Osteocyte (in vitro differentiated cells): Measurements from ENCODE around the gene SEC63. TPM values are rescaled to one million over a fixed set of nuclear protein-coding genes. Genes with fewer than 3 reads are reported as not detected.
"Not testable (repeated sequence)": the region's sequence is repeated elsewhere in the genome, so short reads cannot be mapped to it uniquely, and the experiment has no call there.

ENCODE experiments used
- DNase-seq: peaks from one replicate; pipeline ENCODE4 v3.0.0; 2021; ENCODE audit warnings: mixed read lengths; ENCODE audit not compliant: unreplicated experiment; ENCODE audit errors: extremely low spot score
- H3K27ac Mint-ChIP-seq: one replicate; pipeline ENCODE4 v1.8.0; 2021; ENCODE audit warnings: mild to moderate bottlenecking, mixed read lengths; ENCODE audit not compliant: unreplicated experiment
- H3K27me3 Mint-ChIP-seq: one replicate; pipeline ENCODE4 v1.8.0; 2021; ENCODE audit warnings: mixed read lengths; ENCODE audit not compliant: unreplicated experiment
- H3K36me3 Mint-ChIP-seq: one replicate; pipeline ENCODE4 v1.8.0; 2021; ENCODE audit warnings: mixed read lengths; ENCODE audit not compliant: unreplicated experiment
- H3K4me1 Mint-ChIP-seq: one replicate; pipeline ENCODE4 v1.8.0; 2021; ENCODE audit warnings: mixed read lengths; ENCODE audit not compliant: unreplicated experiment
- H3K4me3 Mint-ChIP-seq: one replicate; pipeline ENCODE4 v1.8.0; 2021; ENCODE audit warnings: mild to moderate bottlenecking, moderate library complexity, mixed read lengths; ENCODE audit not compliant: unreplicated experiment
- H3K9me3 Mint-ChIP-seq: one replicate; pipeline ENCODE4 v1.8.0; 2021; ENCODE audit warnings: mixed read lengths; ENCODE audit not compliant: unreplicated experiment
- total RNA-seq: library from RNA; stranded (reverse); gene quantifications from 2 replicates; pipeline ENCODE4 v1.2.1, GENCODE V29; 2021
- TF ChIP-seq, protein P1 (sequence below): fragments of 200-600 bp; sonication (generic); IDR thresholded peaks from 2 replicates; pipeline ENCODE4 v1.5.0; 2021; ENCODE audit warnings: antibody characterized with exemption, mild to moderate bottlenecking, moderate library complexity

SEC63 gene
- total RNA-seq, 1 donor from 2014 or later = 137 TPM

DNA sequence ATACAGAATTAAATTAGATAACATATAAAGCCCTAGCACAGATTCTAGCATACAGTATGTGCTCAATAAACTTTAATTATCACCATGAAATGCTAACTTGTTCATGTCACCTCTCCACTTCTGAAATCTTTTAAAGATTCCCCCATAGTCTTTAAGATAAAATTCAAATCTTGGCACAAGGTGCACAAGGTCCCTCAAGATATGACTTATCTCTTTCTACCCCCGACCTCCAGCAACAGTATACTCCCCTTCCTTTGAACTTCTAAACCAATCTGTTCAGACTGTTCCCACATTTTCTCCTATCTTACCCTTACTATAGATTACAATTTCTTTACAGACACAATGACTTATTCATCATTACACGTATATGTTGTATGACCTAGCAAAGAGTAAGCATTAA lies 29.0 kb downstream of the SEC63 start:
- TF ChIP-seq, protein P1, sequence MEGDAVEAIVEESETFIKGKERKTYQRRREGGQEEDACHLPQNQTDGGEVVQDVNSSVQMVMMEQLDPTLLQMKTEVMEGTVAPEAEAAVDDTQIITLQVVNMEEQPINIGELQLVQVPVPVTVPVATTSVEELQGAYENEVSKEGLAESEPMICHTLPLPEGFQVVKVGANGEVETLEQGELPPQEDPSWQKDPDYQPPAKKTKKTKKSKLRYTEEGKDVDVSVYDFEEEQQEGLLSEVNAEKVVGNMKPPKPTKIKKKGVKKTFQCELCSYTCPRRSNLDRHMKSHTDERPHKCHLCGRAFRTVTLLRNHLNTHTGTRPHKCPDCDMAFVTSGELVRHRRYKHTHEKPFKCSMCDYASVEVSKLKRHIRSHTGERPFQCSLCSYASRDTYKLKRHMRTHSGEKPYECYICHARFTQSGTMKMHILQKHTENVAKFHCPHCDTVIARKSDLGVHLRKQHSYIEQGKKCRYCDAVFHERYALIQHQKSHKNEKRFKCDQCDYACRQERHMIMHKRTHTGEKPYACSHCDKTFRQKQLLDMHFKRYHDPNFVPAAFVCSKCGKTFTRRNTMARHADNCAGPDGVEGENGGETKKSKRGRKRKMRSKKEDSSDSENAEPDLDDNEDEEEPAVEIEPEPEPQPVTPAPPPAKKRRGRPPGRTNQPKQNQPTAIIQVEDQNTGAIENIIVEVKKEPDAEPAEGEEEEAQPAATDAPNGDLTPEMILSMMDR = no peak
- peaks cover 19% of the 10 kb centered on the region for H3K4me1 Mint-ChIP-seq
- H3K36me3 Mint-ChIP-seq = peaks cover 29% of the 10 kb centered on the region
- no peak for DNase-seq
- no peak overlapping the region for H3K27ac Mint-ChIP-seq
- H3K27me3 Mint-ChIP-seq = no peaks in the 10 kb centered on the region
- H3K4me3 Mint-ChIP-seq = no peak overlapping the region
- H3K9me3 Mint-ChIP-seq = peaks cover 18% of the 10 kb centered on the region

- H3K36me3 Mint-ChIP-seq = peaks cover 21% of the 10 kb centered on the region
- H3K4me3 Mint-ChIP-seq, H3K9me3 Mint-ChIP-seq, H3K27ac Mint-ChIP-seq, DNase-seq, H3K27me3 Mint-ChIP-seq: not testable (repeated sequence)
- H3K4me1 Mint-ChIP-seq = peaks cover 19% of the 10 kb centered on the region
These were observed 31.1 kb downstream of the SEC63 start for GRCh38 chr6:107926697-107927544.

DNA sequence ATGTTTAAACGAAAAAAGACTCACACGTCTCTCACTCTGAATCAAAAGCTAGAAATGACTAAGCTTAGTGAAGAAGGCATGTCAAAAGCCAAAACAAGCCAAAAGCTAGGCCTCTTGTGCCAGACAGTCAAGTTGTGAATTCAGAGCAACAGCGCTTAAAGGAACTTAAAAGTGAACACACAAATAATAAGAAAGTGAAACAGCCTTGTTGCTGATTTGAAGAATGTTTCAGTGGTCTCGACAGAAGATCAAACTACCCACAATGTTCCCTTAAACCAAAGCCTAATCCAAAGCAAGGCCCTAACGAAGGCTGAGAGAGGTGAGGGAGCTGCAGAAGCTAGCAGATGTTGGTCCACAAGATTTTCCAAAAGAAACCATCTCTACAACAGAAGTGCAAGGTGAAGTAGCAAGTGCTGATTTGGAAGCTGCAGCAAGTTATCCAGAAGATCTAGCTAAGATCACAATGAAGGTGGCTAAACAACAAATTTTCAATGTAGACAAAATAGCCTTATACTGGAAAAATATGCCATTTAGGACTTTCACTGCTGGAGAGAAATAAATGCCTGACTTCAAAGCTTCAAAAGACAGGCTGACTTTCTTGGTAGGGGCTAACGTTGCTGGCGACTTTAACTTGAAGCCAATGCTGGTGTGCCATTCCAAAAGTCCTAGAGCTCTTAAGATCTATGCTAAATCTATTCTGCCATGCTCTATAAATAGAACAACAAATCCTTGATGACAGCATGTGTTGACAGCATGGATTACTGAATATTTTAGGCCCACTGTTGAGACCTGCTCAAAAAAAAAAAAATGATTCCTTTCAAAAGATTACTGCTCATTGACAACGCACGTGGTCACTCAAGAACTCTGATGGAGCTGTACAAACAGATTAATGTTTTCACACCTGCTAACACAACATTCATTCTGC lies 40.3 kb downstream of the SEC63 start:
- no peak overlapping the region for H3K4me3 Mint-ChIP-seq
- peaks cover 47% of the 10 kb centered on the region for H3K36me3 Mint-ChIP-seq
- H3K27me3 Mint-ChIP-seq = no peaks in the 10 kb centered on the region
- H3K4me1 Mint-ChIP-seq = no peaks in the 10 kb centered on the region
- H3K27ac Mint-ChIP-seq = no peak overlapping the region
- DNase-seq = no peak
- H3K9me3 Mint-ChIP-seq = peaks cover 4% of the 10 kb centered on the region
- TF ChIP-seq, protein P1 = no peak

- not testable (repeated sequence) for H3K4me1 Mint-ChIP-seq, H3K4me3 Mint-ChIP-seq, H3K27ac Mint-ChIP-seq, H3K9me3 Mint-ChIP-seq, H3K27me3 Mint-ChIP-seq, DNase-seq
- peaks cover 50% of the 10 kb centered on the region for H3K36me3 Mint-ChIP-seq
These were observed 41.0 kb downstream of the SEC63 start for GRCh38 chr6:107916961-107917360.

- H3K36me3 Mint-ChIP-seq = peaks cover 42% of the 10 kb centered on the region
- DNase-seq = no peak
- H3K4me1 Mint-ChIP-seq = no peaks in the 10 kb centered on the region
- H3K9me3 Mint-ChIP-seq = no peaks in the 10 kb centered on the region
- no peak overlapping the region for H3K4me3 Mint-ChIP-seq
- no peaks in the 10 kb centered on the region for H3K27me3 Mint-ChIP-seq
- H3K27ac Mint-ChIP-seq = no peak overlapping the region
- TF ChIP-seq, protein P1 = no peak
These were observed 46.3 kb downstream of the SEC63 start for GRCh38 chr6:107911692-107912091.
